Measurements from ENCODE around the gene KRTAP4-5.
"Not testable (repeated sequence)": the region's sequence is repeated elsewhere in the genome, so short reads cannot be mapped to it uniquely, and the experiment has no call there.

KRTAP4-5 gene

GRCh38 chr17:41121742-41122141, 27.9 kb downstream of the KRTAP4-5 start:
- H3K36me3 ChIP-seq (ENCODE audit: control insufficient read depth, insufficient read depth, low read length) = no peaks in the 10 kb centered on the region
- H3K9ac ChIP-seq (ENCODE audit: low read depth, low read length) = no peak overlapping the region
- H3K4me3 ChIP-seq (ENCODE audit: low read depth, low read length) = no peak overlapping the region
- H3K27me3 ChIP-seq (ENCODE audit: control insufficient read depth, insufficient read depth, low read length) = no peaks in the 10 kb centered on the region
- no peaks in the 10 kb centered on the region for H3K4me1 ChIP-seq (ENCODE audit: control insufficient read depth, insufficient read depth, low read length)
- no peaks in the 10 kb centered on the region for H3K9me3 ChIP-seq (ENCODE audit: control insufficient read depth, insufficient read depth, low read length)

GRCh38 chr17:41119696-41120690, 29.6 kb downstream of the KRTAP4-5 start:
- H3K4me1 ChIP-seq (ENCODE audit: control insufficient read depth, insufficient read depth, low read length); H3K9ac ChIP-seq (ENCODE audit: low read depth, low read length); H3K27me3 ChIP-seq (ENCODE audit: control insufficient read depth, insufficient read depth, low read length); H3K9me3 ChIP-seq (ENCODE audit: control insufficient read depth, insufficient read depth, low read length); H3K36me3 ChIP-seq (ENCODE audit: control insufficient read depth, insufficient read depth, low read length); H3K4me3 ChIP-seq (ENCODE audit: low read depth, low read length): not testable (repeated sequence)

GRCh38 chr17:41118721-41119120, 30.9 kb downstream of the KRTAP4-5 start:
- Histone ChIP-seq H3K9ac (ENCODE audit: low read depth, low read length) (no peak overlapping the region), H3K36me3 (ENCODE audit: control insufficient read depth, insufficient read depth, low read length) (no peaks in the 10 kb centered on the region), H3K4me1 (ENCODE audit: control insufficient read depth, insufficient read depth, low read length) (no peaks in the 10 kb centered on the region), H3K9me3 (ENCODE audit: control insufficient read depth, insufficient read depth, low read length) (no peaks in the 10 kb centered on the region), H3K4me3 (ENCODE audit: low read depth, low read length) (no peak overlapping the region), H3K27me3 (ENCODE audit: control insufficient read depth, insufficient read depth, low read length) (no peaks in the 10 kb centered on the region)

GRCh38 chr17:41117846-41118386, 31.7 kb downstream of the KRTAP4-5 start, which contains the start of gene KRTAP4-11:
TSS of gene KRTAP4-11 (minus strand) at chr17:41118373. CDS start at chr17:41118315, 58 bp downstream.
- not testable (repeated sequence) for H3K27me3 ChIP-seq (ENCODE audit: control insufficient read depth, insufficient read depth, low read length); H3K9ac ChIP-seq (ENCODE audit: low read depth, low read length); H3K4me3 ChIP-seq (ENCODE audit: low read depth, low read length); H3K36me3 ChIP-seq (ENCODE audit: control insufficient read depth, insufficient read depth, low read length); H3K9me3 ChIP-seq (ENCODE audit: control insufficient read depth, insufficient read depth, low read length); H3K4me1 ChIP-seq (ENCODE audit: control insufficient read depth, insufficient read depth, low read length)

- Histone ChIP-seq H3K9me3 (ENCODE audit: control insufficient read depth, insufficient read depth, low read length) (peaks cover 6% of the 10 kb centered on the region), H3K4me3 (ENCODE audit: low read depth, low read length) (no peak overlapping the region), H3K4me1 (ENCODE audit: control insufficient read depth, insufficient read depth, low read length) (no peaks in the 10 kb centered on the region), H3K9ac (ENCODE audit: low read depth, low read length) (no peak overlapping the region), H3K27me3 (ENCODE audit: control insufficient read depth, insufficient read depth, low read length) (no peaks in the 10 kb centered on the region), H3K36me3 (ENCODE audit: control insufficient read depth, insufficient read depth, low read length) (no peaks in the 10 kb centered on the region)
Measured at GRCh38 chr17:41116297-41116696, 33.3 kb downstream of the KRTAP4-5 start.

GRCh38 chr17:41111151-41111885, 38.3 kb downstream of the KRTAP4-5 start:
- H3K9ac ChIP-seq (ENCODE audit: low read depth, low read length) = no peak overlapping the region

GRCh38 chr17:41108728-41109386, 40.8 kb downstream of the KRTAP4-5 start:
- not testable (repeated sequence) for H3K9me3 ChIP-seq (ENCODE audit: control insufficient read depth, insufficient read depth, low read length); H3K36me3 ChIP-seq (ENCODE audit: control insufficient read depth, insufficient read depth, low read length); H3K4me3 ChIP-seq (ENCODE audit: low read depth, low read length); H3K9ac ChIP-seq (ENCODE audit: low read depth, low read length); H3K27me3 ChIP-seq (ENCODE audit: control insufficient read depth, insufficient read depth, low read length)
- peaks cover 12% of the 10 kb centered on the region for H3K4me1 ChIP-seq (ENCODE audit: control insufficient read depth, insufficient read depth, low read length)

More at GRCh38 chr17:41111151-41111885, 38.3 kb downstream of the KRTAP4-5 start:
- no peaks in the 10 kb centered on the region for H3K27me3 ChIP-seq (ENCODE audit: control insufficient read depth, insufficient read depth, low read length)
- no peaks in the 10 kb centered on the region for H3K36me3 ChIP-seq (ENCODE audit: control insufficient read depth, insufficient read depth, low read length)
- H3K9me3 ChIP-seq (ENCODE audit: control insufficient read depth, insufficient read depth, low read length) = peaks cover 9% of the 10 kb centered on the region
- peaks cover 12% of the 10 kb centered on the region for H3K4me1 ChIP-seq (ENCODE audit: control insufficient read depth, insufficient read depth, low read length)
- no peak overlapping the region for H3K4me3 ChIP-seq (ENCODE audit: low read depth, low read length)

GRCh38 chr17:41107941-41108450, 41.6 kb downstream of the KRTAP4-5 start:
- H3K4me3 ChIP-seq (ENCODE audit: low read depth, low read length) = no peak overlapping the region
- no peaks in the 10 kb centered on the region for H3K36me3 ChIP-seq (ENCODE audit: control insufficient read depth, insufficient read depth, low read length)
- H3K27me3 ChIP-seq (ENCODE audit: control insufficient read depth, insufficient read depth, low read length) = no peaks in the 10 kb centered on the region
- H3K9ac ChIP-seq (ENCODE audit: low read depth, low read length) = no peak overlapping the region
- H3K9me3 ChIP-seq (ENCODE audit: control insufficient read depth, insufficient read depth, low read length) = peaks cover 9% of the 10 kb centered on the region
- peaks cover 12% of the 10 kb centered on the region for H3K4me1 ChIP-seq (ENCODE audit: control insufficient read depth, insufficient read depth, low read length)

GRCh38 chr17:41105347-41105746, 44.3 kb downstream of the KRTAP4-5 start, which contains the start of gene KRTAP4-9:
TSS of gene KRTAP4-9 (plus strand) at chr17:41105389. CDS start at chr17:41105389, 0 bp downstream.
- H3K36me3 ChIP-seq (ENCODE audit: control insufficient read depth, insufficient read depth, low read length); H3K9ac ChIP-seq (ENCODE audit: low read depth, low read length); H3K27me3 ChIP-seq (ENCODE audit: control insufficient read depth, insufficient read depth, low read length); H3K9me3 ChIP-seq (ENCODE audit: control insufficient read depth, insufficient read depth, low read length); H3K4me3 ChIP-seq (ENCODE audit: low read depth, low read length): not testable (repeated sequence)
- H3K4me1 ChIP-seq (ENCODE audit: control insufficient read depth, insufficient read depth, low read length) = peaks cover 12% of the 10 kb centered on the region

GRCh38 chr17:41104386-41105038, 45.1 kb downstream of the KRTAP4-5 start:
- H3K9me3 ChIP-seq (ENCODE audit: control insufficient read depth, insufficient read depth, low read length); H3K9ac ChIP-seq (ENCODE audit: low read depth, low read length); H3K4me3 ChIP-seq (ENCODE audit: low read depth, low read length); H3K27me3 ChIP-seq (ENCODE audit: control insufficient read depth, insufficient read depth, low read length); H3K36me3 ChIP-seq (ENCODE audit: control insufficient read depth, insufficient read depth, low read length): not testable (repeated sequence)
- peaks cover 12% of the 10 kb centered on the region for H3K4me1 ChIP-seq (ENCODE audit: control insufficient read depth, insufficient read depth, low read length)

GRCh38 chr17:41103896-41104295, 45.7 kb downstream of the KRTAP4-5 start:
- H3K9ac ChIP-seq (ENCODE audit: low read depth, low read length) = no peak overlapping the region
- no peaks in the 10 kb centered on the region for H3K9me3 ChIP-seq (ENCODE audit: control insufficient read depth, insufficient read depth, low read length)
- H3K36me3 ChIP-seq (ENCODE audit: control insufficient read depth, insufficient read depth, low read length) = no peaks in the 10 kb centered on the region
- no peak overlapping the region for H3K4me3 ChIP-seq (ENCODE audit: low read depth, low read length)
- H3K4me1 ChIP-seq (ENCODE audit: control insufficient read depth, insufficient read depth, low read length) = peaks cover 12% of the 10 kb centered on the region
- no peaks in the 10 kb centered on the region for H3K27me3 ChIP-seq (ENCODE audit: control insufficient read depth, insufficient read depth, low read length)
